ENCODE results near the gene VAMP1.
A peak's percentile ranks its signal among the peaks of the same experiment; 100 is the strongest.

- peak; percentile 13 for TF ChIP-seq CTCF (IDR thresholded peaks at IDR 0.05; ENCODE audit: low read depth, low read length, poor library complexity, severe bottlenecking)
- no peak for TF ChIP-seq EZH2phosphoT487 (IDR thresholded peaks at IDR 0.05; ENCODE audit: borderline replicate concordance, low read length)
These were observed 40.1 kb downstream of the VAMP1 start for GRCh38 chr12:6430124-6430989.
